ENCODE data around the gene C12orf42.

The C12orf42 gene

DNA sequence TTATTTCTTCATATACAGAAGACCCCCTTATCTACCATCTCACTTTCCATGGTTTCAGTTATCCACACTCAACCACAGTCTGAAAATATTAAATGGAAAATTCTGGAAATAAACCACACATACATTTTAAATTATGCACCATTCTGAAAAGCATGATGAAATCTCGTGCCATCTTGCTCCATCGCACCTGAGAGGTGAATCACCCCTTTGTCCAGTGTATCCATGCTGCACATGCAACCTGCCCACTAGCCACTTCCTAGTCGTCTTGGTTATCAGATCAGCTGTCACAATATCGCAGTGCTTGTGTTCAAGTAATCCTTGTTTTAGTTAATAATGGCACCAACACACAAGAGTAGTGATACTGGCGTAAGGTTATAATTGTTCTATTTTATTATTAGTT, 145.7 kb downstream of the C12orf42 start:
- in situ Hi-C loops (cut with MboI; ENCODE audit: low sequenced_read_pairs), result no loop called here

DNA sequence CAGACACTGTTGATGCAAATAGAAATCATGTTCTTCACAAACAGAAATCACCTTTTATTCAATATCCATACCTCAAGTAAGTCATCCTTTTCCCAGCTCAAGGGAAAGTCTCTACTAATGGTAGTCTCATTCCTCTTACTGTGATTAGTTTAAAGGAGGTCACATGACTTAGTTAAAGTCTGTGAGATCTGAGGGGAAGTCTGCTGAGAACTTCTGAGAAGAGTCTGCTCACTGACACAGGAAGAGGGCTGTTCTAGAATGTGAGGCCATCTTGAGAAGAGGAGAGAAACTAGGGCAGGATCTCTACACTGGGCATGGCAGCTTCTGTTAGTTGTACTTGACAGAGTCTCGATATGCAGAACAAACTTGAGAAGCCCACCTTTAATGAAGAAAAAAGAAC, 146.8 kb downstream of the C12orf42 start:
- in situ Hi-C loops (cut with MboI; ENCODE audit: low sequenced_read_pairs), result no loop called here

DNA sequence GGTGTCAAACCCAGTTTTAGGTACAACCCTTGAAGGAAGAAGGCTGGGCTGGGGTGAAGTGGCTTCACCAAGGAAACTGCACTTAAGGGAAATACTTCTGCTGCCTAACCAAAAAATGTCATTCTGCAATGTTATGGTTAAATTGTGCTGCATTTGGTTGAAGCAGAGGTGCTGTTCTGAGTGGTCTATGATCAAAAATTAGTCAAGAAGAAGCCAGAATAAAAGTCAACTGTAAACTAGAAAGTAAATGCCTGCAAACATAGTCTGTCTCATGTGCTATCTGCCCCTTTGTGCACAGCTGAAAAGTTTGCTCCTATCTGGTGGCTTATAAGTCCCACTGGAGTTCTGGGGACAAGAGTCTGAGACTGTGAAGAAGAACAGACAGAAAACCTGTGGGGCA, 158.8 kb downstream of the C12orf42 start:
- in situ Hi-C loops (cut with MboI; ENCODE audit: low sequenced_read_pairs), result no loop called here

- in situ Hi-C loops (cut with MboI; ENCODE audit: low sequenced_read_pairs), result no loop called here
Observed at GRCh38 chr12:103334466-103334865, 161.3 kb downstream of the C12orf42 start.

DNA sequence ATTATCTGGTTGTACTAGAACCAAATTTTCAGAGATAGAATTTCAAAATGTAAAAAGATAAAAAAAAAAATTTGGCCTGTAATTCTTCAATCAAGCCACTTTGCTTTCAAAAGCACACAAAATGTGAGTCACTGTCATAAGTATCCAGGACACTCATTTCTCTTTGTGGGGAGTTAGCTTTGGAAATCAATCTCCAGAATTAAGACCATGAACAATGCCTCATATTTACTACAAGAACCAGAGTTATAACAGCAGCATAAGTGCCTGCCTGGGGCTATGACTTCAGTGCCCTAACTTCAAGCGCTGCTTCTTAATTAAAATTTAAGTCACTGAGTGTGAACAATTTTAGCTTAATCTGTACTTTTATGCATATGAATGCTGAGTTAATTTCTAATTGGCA, 162.1 kb downstream of the C12orf42 start:
- in situ Hi-C loops (cut with MboI; ENCODE audit: low sequenced_read_pairs), result no loop called here

- in situ Hi-C loops (cut with MboI; ENCODE audit: low sequenced_read_pairs), result no loop called here
Observed at GRCh38 chr12:103331643-103332042, 164.1 kb downstream of the C12orf42 start.

DNA sequence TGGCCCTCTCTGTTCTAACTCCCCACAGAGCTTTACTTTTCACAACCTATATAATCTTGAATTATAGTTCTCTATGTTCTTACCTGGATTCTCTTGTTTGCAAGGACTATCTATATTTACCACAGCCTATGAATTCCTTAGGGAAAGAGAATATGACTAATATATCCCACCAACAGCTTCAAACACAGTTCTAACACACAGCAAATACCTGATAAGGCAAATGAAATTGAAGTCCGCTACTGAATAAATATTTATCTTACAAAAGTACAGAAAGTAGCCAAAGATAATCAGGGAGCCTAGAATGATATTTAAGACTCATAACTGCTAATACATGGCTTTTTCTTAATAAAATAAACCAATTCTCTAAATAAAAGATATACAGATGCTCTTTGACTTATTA, 165.1 kb downstream of the C12orf42 start:
- in situ Hi-C loops (cut with MboI; ENCODE audit: low sequenced_read_pairs), result no loop called here

- in situ Hi-C loops (cut with MboI; ENCODE audit: low sequenced_read_pairs), result no loop called here
Observed at GRCh38 chr12:103327676-103328075, 168.1 kb downstream of the C12orf42 start.

DNA sequence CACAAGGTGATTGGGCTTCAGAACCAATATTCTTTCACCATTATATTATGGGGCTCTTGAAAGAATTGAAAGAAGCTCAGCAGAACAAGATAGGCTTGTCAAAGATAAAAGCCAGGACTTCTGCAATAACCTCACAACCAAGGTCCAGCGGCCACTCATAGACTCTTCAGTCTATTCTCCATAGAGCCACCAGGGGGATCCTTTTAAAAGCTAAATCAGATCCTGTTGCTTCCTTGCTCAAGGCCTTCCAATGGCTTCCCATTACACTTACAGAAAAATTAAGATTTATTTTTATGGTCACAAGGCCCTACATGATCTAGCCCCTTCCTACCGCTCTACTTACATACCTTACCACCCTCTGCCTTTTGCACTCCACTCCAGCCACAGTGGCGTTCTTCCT, 169.6 kb downstream of the C12orf42 start:
- in situ Hi-C loops (cut with MboI; ENCODE audit: low sequenced_read_pairs), result no loop called here

DNA sequence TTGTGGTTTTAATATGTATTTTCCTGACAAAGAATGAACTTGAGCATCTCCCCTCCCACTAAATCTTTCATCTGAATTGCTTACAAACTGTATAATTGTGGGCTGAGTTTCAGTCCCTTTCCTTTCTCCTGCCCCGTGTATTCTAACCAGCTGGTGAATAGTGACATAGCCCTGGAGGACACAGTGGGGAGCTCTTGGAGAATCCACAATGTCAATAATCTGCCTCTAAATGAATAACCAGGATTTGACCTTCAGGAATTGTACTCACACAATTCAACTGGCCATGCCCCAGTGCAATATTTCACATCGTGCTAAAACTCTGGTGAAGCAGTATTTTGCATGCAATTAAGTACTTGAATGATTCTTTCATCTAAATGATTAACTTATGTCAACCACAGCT, 177.2 kb downstream of the C12orf42 start:
- in situ Hi-C loops (cut with MboI; ENCODE audit: low sequenced_read_pairs), result no loop called here

DNA sequence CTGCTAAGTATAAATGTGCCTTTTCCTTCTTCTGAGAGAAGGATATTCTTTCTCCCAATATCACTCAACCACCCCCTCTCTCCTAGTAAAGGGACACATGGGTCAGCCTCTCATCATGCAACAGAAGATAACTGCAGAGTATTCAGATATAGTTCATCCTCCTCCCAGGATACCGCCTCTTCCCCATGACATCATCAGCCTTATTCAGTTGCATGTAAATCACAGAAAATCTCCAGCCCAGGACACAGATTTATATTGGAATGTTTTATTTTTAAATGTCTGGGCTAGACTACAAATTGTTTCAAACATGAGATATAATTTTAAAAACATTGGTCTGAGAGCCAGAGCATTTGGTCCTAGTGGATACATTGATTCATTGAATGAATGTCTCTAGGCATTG, 178.5 kb downstream of the C12orf42 start:
- in situ Hi-C loops (cut with MboI; ENCODE audit: low sequenced_read_pairs), result no loop called here

DNA sequence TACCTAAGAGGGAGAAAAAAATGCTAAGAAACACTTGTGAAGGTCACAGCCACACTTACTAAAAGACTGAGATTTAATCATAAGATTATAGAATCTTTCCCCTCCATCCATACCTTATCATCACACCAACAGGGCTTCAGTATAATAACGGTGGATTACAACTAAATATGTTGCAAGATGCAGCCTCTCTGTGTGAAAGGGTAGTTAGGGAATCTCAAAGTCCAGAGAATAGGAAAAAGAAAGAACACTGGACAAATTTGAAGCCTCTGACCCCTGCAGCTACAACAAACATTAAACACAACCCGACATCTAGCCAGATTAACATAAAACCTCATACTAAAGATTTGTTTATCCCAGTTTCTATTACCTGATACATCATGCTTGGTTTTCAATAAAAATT, 181.0 kb downstream of the C12orf42 start:
- in situ Hi-C loops (cut with MboI; ENCODE audit: low sequenced_read_pairs), result no loop called here

- in situ Hi-C loops (cut with MboI; ENCODE audit: low sequenced_read_pairs), result no loop called here
Observed at GRCh38 chr12:103313894-103314293, 181.9 kb downstream of the C12orf42 start.

GRCh38 chr12:103312742-103313354, 182.9 kb downstream of the C12orf42 start:
- in situ Hi-C loops (cut with MboI; ENCODE audit: low sequenced_read_pairs), result no loop called here

DNA sequence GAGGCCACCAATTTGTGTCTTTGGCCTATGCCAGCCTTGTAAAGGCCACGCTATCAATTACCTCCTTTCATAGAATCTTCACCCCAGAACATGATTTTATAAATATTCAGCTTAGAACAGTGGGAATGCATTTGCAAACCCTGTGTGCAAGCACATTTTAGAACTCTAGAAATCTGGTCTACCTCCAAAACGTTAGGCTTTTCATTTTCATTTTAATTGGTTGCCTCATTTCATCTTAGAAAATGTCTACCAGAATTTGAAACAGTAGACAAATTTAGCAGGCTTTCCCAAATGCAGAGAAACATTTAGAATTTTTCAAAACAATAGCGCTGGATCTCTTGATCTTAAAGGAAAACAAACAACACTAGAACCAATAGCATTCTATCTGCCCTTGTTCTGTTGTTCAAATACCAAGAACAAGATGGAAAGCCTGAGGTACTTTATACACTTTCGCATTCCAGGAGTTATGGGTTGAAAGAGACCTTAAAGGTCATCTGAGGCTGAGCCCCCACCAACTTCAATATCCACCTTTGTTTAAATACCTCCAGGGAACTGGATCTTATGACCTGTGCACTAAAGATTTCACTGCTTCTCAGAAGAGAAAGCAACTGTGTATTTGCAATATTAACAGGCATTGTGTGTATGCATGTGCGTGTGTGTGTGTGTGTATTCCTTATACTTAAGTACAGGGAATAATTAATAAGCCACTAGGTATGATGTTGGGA, 185.1 kb downstream of the C12orf42 start:
- in situ Hi-C loops (cut with MboI; ENCODE audit: low sequenced_read_pairs), result no loop called here

GRCh38 chr12:103308396-103308795, 187.4 kb downstream of the C12orf42 start:
- in situ Hi-C loops (cut with MboI; ENCODE audit: low sequenced_read_pairs), result no loop called here

DNA sequence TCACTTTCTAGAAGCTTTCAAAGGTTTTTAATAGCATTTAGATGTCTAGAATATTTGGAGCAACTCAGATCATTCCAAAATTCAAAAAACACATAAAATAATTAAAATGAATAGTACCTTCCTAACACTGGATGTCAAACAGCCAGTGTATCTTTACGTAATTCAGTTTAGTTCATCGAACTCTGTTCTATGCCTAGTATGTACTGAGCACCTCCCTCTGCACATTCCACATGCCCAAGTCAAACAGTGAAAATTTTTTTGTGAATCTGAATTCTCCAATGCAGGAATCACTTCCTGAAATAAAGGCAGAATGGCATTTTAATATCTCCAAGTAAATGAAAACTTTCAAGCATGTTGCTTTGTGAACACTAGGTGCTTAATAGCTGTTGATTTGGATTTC, 192.3 kb downstream of the C12orf42 start:
- in situ Hi-C loops (cut with MboI; ENCODE audit: low sequenced_read_pairs), result no loop called here

GRCh38 chr12:103301642-103302591, 193.9 kb downstream of the C12orf42 start:
- in situ Hi-C loops (cut with MboI; ENCODE audit: low sequenced_read_pairs), result no loop called here

DNA sequence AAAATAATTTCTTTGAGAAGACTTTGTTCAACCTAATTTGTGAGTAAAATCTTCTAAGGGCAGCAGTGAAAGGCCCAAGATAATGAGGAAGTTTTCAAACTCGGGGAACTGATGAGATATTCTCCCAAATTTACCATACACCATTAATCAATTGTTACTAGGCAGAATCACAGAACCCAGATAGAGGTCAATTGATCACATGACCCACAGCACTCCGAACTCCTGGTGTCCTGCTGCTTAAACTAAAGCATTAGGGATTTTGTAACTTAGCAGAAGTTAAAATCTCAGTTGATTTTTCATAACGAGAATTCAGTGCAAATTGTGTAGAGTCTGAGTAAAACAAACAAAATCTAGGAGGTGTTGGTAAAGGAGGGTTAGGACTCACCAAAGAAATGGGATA, 207.8 kb downstream of the C12orf42 start:
- in situ Hi-C loops (cut with MboI; ENCODE audit: low sequenced_read_pairs), result no loop called here

GRCh38 chr12:103282124-103282523, 213.6 kb downstream of the C12orf42 start:
- in situ Hi-C loops (cut with MboI; ENCODE audit: low sequenced_read_pairs), result no loop called here

- in situ Hi-C loops (cut with MboI; ENCODE audit: low sequenced_read_pairs), result no loop called here
Observed at GRCh38 chr12:103279444-103279843, 216.3 kb downstream of the C12orf42 start.

GRCh38 chr12:103278329-103278728, 217.4 kb downstream of the C12orf42 start:
- in situ Hi-C loops (cut with MboI; ENCODE audit: low sequenced_read_pairs), result no loop called here
